ENCODE measurements around the gene FAM221B.

DNA sequence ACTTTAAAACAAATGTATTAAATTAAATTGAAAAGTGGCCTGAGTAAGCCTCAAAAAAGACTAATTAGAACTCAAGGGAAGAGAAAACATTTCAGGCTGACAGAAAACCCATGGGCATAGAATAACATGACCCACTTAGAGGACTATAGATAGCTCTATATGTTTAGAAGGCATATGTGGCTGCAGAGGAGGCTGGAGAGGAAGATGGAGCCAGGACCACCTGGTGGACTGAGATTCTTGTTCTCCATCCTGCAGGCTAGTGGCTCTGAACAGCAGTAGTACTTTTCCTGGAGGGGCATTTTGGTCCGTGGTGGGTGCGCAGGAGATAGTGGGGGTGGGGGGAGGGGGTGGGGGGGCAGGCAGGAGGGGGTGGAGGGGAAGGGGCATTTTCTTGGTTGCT, 47.5 kb downstream of the FAM221B start:
- TF ChIP-seq POLR2AphosphoS5 (IDR thresholded peaks at IDR 0.05) (no peak), CTCF (IDR thresholded peaks at IDR 0.05) (no peak), EP300 (IDR thresholded peaks at IDR 0.05; ENCODE audit: low read depth) (no peak), POLR2A (IDR thresholded peaks at IDR 0.05) (no peak)

All from transverse colon (tissue), 4 donors.